GM19238 (cell line): ENCODE results near the gene IL16.

ENCODE experiments used
- DNase-seq: peaks from one replicate; pipeline ENCODE4 v3.0.0; 2011; ENCODE audit warnings: low spot score; ENCODE audit not compliant: insufficient read length

The IL16 gene

GRCh38 chr15:81292523-81293001 is 95.9 kb downstream of the IL16 start:
- DNase-seq, result no peak

DNA sequence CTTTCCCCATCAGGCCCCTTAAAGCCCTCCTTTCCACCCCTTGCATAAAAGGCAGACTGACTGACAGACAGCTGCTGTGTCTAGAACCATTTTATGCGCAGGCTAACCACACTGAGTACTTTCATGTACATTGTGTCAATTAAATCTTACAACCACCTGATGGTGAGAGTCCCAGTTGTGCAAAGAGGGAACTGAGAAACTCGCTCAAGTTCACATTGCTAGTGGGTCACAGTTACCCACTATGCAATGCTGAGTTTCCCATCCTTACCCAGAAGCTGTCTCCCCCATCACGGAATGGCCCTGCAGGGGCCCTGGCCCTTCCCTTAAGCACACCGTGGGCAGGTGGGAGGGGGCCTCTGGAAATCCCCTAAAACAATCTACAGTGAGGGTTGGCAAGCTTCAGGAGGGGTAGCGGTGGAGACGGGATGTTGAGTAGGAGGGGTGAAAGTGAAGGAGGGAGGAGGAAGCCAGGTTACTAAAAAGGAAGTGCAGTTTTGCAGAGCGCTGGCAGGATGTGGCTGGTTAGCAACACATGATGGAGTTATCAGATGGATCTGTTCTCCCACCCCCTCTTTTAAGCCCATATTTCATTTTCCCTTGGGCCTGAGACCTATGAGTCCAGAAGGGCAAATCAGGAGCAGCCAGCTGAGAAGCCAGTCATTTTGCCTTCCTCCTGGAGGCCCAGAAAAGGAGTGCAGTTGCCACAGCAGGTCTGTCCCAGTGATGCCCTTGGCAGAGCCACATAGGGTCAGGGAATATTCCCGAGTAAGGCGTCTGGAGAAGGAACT is 97.2 kb downstream of the IL16 start:
- DNase-seq, result peak; percentile 30

- no peak for DNase-seq
These were observed 97.8 kb downstream of the IL16 start for GRCh38 chr15:81294516-81294880.

DNA sequence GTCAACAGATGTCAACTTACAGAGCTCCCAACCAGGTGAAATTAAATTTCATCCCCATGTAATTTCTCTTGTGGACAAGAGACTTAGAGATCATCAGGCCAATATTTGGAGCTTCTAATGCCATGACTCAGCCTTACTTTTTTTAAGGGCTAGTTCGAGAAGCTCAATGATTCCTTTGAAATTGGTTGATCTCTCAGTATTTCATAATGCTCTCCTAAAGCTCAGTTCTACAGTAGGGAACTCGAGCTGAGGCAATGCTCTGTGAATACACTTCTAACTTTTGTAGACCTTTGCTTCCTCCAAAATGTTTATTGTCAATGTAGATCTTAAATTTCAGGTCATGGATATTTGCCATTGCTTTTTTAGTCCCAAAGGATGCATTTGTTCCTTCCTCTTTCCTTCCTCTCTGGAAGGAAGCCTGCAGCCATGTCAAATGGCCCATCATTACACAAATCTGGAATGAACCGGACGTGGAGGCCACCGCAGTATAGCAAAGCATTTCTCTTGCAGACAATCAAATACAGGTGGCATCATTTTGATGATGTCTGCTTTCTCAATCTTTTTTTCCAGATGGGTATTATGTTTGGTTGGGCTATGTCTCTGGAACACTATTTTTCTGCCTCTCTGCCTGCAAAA is 98.9 kb downstream of the IL16 start:
- DNase-seq, result no peak

DNA sequence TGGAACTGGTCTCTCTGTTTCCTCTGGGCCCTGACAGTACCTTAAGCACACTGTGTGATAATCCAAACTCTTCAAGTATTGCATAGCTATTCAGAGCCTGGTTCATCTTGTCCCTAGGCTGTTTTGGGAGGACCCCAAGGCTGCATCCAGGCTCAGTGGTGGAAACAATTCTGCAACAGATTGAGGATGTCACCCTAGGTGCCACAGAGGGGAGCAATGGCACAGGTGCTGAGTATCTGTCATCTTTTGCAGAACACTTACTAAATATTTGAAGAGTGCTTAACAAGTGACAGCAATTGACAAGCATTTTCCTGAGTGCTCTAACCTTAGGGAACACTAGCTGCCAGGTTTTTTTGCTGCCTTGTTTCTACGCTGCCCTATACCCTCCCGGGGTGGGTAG is 99.5 kb downstream of the IL16 start:
- no peak for DNase-seq

DNA sequence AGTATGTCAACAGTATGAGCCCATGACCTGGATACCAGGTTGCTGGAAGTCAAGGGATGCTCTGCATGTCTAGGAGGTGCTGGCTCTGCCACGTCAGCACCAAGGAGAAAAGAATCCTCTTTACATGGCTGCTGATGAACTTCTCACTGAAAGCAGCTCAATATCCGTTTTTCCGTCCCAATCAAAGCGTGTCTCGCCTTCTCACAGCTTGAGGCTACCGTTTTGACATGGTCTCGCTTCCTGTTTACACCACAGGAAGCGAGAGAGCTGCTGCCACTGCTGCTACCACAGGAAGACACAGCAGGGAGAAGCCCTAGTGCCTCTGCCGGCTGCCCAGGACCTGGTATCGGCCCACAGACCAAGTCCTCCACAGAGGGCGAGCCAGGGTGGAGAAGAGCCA is 100.0 kb downstream of the IL16 start:
- peak; percentile 50 for DNase-seq

DNA sequence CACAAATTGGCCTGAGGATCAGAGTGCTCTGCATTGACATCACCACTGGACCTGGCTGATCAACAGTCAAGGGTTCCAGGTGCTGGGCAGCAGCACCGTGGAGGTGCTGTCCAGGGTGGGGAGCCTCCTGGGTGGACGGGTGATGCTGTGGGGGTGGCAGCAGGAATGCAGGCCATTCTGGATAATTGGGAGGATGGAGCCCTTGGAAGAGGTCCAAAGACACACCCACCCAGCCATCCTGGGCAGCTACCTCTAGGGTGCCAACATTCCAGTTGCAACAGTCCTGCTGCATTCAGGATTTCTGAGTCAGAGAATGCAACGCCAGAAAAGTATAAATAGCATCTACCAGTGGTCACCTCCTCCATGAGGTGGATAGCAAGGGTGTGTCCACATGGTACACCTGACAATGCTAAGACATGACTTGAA is 100.5 kb downstream of the IL16 start:
- no peak for DNase-seq

DNA sequence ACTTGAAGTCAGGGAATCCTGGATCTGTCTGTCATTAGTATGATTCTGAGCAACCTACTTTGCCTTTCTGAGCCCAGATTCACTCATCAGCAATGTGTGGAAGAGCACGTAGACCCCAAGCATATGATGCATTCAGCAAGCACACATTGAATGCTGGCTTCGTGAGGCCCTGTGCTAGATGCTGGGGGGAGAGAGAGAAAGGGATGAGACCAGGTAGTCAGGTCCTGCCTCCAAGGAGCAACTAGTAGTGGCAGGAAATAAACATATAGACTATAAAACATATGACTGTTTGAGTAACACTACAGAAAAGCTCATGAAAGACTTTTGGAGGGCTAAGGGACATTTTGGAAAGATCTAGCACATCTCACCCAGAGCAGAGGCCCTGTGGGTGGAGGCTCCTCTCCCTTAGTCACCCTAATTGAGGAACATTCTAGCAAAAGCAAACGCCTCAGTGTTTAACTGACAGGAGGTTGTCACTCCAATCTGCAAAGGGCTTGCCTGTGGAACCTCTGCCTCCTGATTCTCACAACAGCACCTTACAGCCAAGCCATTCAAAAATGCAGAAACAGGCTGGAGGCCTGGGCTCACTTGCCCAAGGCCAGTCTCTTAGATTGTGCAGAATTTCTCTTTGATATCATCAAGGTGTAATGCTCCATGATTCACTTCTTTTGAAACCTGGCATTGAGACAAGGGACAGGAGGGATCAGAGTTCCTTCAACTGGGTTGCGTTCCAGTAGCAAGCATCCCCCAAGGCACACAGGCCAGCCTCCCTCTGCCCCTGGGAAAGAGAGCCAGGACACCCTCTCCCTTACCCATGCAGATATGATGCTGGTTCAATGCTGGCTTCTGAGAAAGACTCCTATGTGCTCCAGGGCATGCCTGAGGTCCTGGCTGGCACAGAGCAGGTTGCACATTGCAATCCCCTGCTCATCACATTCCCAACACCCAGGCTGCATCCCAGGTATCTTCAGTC is 101.2 kb downstream of the IL16 start:
- no peak for DNase-seq

DNA sequence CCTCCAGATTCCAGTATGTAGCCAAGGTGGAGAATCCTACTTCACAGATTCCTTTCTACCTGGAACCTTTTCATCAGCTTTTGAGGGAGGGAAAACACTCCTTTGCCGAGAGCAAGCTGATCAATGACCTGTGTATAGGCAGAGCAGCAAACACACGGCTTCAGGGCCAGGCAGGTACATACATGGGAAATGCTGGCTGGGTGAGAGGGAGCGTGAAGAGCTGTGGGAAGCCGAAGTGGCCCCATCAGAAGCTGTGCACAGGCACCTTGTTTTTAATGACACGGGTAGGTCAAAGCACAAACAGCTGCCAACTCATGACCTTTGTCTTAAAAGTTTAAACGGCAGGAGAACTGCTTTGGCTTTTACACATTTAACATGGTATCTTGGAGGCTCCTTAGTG is 101.9 kb downstream of the IL16 start:
- no peak for DNase-seq

- DNase-seq, result no peak
These were observed 102.5 kb downstream of the IL16 start for GRCh38 chr15:81299156-81299555.

DNA sequence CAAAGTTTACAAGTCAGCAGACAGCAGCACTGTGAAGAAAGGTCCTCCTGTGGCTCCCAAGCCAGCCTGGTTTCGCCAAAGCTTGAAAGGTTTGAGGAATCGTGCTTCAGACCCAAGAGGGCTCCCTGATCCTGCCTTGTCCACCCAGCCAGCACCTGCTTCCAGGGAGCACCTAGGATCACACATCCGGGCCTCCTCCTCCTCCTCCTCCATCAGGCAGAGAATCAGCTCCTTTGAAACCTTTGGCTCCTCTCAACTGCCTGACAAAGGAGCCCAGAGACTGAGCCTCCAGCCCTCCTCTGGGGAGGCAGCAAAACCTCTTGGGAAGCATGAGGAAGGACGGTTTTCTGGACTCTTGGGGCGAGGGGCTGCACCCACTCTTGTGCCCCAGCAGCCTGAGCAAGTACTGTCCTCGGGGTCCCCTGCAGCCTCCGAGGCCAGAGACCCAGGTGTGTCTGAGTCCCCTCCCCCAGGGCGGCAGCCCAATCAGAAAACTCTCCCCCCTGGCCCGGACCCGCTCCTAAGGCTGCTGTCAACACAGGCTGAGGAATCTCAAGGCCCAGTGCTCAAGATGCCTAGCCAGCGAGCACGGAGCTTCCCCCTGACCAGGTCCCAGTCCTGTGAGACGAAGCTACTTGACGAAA is 103.1 kb downstream of the IL16 start:
- no peak for DNase-seq

DNA sequence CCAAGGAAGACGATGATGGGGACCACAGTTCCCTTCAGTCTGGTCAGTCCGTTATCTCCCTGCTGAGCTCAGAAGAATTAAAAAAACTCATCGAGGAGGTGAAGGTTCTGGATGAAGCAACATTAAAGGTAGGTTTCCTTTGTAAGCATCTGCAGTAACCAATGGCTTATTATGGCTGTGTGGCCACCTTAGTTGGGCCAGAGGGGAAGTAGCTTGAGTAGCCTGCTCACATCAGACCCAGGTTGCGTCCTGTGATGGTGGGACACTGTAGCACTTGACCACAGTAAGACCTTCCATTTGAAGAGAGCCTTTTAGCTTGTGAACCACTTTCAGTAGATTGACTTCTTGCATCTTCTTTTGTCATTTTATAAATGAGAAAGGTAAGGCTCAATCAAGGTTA is 104.7 kb downstream of the IL16 start:
- no peak for DNase-seq

DNA sequence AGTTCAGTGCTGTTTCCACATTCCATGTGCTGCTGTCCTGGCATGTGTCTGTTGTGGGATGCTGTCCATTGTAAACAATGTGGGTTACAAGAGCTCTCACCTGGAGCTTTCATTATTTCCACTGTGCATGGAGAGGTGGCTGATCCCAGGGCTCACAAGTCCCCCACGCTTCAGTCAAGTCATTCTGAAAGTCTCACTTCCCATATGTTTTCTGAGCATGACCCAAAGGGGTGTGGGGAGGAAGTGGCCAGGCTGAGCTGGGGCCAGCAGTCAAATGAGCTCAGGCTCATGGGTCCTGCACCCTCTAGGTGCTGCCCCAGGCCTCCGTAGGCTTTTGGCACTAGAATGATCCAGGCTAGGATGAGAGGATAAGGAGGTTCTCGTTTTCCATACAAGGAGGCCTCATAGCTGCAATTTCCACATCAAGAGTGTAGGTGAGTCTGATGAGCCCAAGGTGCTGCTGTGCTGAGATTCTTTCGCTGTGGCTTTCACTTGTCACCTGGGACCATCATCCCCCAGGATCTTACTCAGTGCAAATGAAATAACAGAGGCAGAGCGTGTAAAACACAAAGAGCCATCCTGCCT is 105.2 kb downstream of the IL16 start:
- peak; percentile 53 for DNase-seq

DNA sequence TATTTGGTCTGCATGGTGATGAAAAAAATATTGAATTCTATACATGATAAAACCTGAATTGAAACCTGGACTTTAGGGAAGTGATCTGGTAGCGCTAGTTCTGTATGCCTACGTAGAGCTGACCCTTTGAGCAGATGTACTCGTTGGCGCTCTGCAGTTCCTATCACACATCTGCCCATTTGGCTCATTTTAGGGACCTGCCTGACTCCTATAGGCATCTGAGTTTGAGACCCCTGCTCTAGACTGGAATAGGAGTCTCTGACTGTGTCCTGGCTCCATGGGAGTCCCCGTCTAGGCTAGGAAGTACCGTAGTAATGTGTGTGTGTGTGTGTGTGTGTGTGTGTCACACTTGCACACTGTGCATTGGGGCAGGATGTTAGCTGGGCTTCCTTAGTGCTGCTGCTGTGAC is 106.0 kb downstream of the IL16 start:
- DNase-seq, result no peak

DNA sequence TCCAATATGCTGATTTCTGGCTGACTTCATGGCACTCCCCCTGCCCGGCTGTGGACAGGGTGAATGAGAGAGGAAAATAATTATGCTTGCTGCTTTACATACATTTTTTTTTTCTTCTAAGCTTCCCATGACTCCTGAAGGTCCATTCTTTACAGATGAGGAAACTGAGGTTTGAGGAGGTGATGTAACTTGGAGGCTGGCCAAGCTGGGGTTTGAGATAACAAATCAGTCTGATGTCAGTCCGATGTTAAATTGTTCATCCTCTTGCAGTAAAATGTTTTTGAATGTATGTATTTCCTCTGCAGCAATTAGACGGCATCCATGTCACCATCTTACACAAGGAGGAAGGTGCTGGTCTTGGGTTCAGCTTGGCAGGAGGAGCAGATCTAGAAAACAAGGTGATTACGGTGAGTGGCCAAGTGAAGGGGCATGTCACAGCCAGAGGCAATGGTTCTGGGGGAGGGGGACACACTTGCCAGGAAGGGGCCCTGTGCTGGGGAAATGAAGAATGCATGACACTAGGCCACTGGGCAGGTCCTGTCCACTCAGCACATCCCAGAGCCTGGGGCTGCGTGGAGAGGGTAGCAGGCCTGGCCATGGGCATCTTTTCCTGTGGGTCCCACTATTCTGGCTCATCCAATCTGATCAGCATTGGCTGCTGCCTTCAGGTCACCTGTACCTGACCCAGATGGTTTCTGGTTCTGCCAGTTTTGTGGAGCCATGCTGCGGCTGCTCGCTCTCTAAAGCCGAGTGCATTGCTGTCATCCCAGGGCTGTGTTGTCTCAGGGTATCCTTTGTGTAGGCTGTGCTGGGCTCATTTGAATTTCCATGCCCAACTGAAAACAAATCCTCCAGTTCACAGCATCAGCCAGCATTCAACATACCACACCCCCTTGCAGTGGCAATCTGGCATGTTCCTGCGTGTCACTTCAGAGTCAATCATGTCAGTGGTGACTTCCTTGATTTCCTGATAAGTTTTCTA is 106.9 kb downstream of the IL16 start:
- DNase-seq, result no peak

DNA sequence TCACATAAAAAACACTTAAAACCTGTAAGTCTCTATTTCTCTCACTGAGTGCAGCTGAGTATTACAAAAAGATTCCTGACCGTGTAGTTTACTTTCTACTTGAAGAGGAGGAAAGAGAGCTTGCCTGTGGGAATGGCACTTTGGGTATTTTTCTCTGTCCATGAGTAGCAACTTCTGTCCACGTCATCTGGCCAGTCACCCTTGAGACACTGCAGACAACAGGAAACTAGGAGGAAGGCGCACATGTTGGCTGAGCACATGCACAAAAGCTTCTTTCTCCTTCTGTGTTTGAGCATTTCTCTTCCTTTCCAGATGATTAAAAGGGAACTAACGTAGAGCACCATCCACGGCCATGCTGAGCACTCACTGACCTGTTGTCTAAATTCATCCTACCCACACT is 107.5 kb downstream of the IL16 start:
- no peak for DNase-seq

DNA sequence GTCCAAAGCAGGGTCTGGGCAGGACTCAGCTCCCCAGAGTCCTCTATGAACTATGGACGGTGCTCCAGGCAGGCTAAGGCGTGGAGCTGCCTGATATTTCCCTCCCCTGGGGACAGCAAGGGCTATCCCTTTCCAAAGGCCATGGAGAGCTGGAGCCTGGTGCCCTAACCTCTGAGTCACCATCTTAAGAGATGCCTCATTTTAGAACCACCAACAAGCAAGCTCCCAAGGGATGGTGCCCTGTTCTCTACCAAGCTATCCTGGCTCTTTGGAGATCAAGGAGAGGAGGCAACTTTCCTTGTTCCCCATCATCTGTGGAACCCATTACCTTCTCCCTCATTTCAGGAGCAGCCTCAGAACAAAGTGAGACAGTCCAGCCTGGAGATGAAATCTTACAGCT is 111.6 kb downstream of the IL16 start:
- DNase-seq, result no peak

GRCh38 chr15:81309647-81310450 is 113.2 kb downstream of the IL16 start:
- no peak for DNase-seq

DNA sequence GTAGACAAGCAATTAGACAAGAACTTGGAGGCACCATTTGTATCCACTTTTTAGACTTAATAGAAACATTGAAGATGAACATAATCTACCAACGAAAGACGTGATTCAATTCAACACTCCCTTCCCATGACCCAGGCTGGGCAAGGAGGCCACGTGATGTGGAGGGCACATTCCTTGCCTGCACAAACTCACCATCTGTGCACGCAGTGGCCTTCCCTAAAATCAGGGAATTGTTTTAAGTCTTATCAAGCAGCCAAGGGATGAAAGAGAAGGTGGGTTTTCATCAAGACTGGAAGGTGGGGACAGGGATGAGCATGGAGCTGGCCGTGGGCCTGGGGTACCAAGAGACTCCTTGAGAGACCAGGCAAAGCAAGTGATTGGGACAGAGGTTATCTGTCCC is 113.8 kb downstream of the IL16 start:
- no peak for DNase-seq
